A673 (cell line): ENCODE measurements around the gene PLCG2. TPM values are rescaled to one million over a fixed set of nuclear protein-coding genes. Genes with fewer than 3 reads are reported as not detected.

Experiments used
- BruUV-seq: library from RNA; stranded (reverse); fragments of 400-500 nt; replicated peaks from 2 replicates; lab custom pipeline; 2021; lab: Mats Ljungman, UMichigan
- CTCF ChIA-PET: fragments of 300-600 bp; sonication (Branson Sonifier 250); formaldehyde crosslinking; loops from one replicate; lab custom pipeline; 2022; ENCODE audit warnings: antibody characterized with exemption; lab: Charles Lee
- POLR2A ChIA-PET: fragments of 300-600 bp; sonication (Branson Sonifier 250); formaldehyde crosslinking; loops from one replicate; lab custom pipeline; 2022; ENCODE audit warnings: antibody characterized with exemption; ENCODE audit not compliant: low non-redundant PET; lab: Charles Lee
- DNase-seq: peaks from one replicate; pipeline ENCODE4 v3.0.0-alpha.2; 2015; ENCODE audit warnings: low spot score
- H3K27ac ChIP-seq: fragments of 200-600 bp; sonication (generic); 2 replicates; pipeline ENCODE4 v1.5.1; 2016; ENCODE audit warnings: mixed run types, low read depth, mild to moderate bottlenecking, mixed read lengths, antibody characterized with exemption, low read length; ENCODE audit not compliant: poor library complexity, severe bottlenecking
- H3K27me3 ChIP-seq: fragments of 200-600 bp; sonication (generic); replicated peaks from 2 replicates; pipeline ENCODE4 v1.6.1; 2017; ENCODE audit warnings: mixed run types, low read depth, mild to moderate bottlenecking, mixed read lengths, antibody characterized with exemption, low read length; ENCODE audit not compliant: insufficient read depth, poor library complexity
- H3K36me3 ChIP-seq: fragments of 200-600 bp; sonication (generic); 2 replicates; pipeline ENCODE4 v1.6.1; 2016; ENCODE audit warnings: mixed run types, mild to moderate bottlenecking, mixed read lengths, antibody characterized with exemption, low read length; ENCODE audit not compliant: insufficient read depth, poor library complexity, severe bottlenecking
- H3K4me1 ChIP-seq: fragments of 200-600 bp; sonication (generic); 2 replicates; pipeline ENCODE4 v1.6.1; 2017; ENCODE audit warnings: mixed run types, mild to moderate bottlenecking, mixed read lengths, antibody characterized with exemption, low read length; ENCODE audit not compliant: insufficient read depth, poor library complexity, severe bottlenecking
- H3K4me3 ChIP-seq: fragments of 200-600 bp; sonication (generic); 2 replicates; pipeline ENCODE4 v1.5.1; 2016; ENCODE audit warnings: low read depth, mixed run types, mild to moderate bottlenecking, mixed read lengths, low read length; ENCODE audit not compliant: poor library complexity, severe bottlenecking
- H3K9me3 ChIP-seq: fragments of 200-600 bp; sonication (generic); 2 replicates; pipeline ENCODE4 v1.6.1; 2016; ENCODE audit warnings: mixed run types, low read depth, mild to moderate bottlenecking, mixed read lengths, antibody characterized with exemption, low read length; ENCODE audit not compliant: poor library complexity, severe bottlenecking
- CTCF ChIP-seq: fragments of 300-800, 200-600 bp; sonication (generic); conservative IDR thresholded peaks from 2 replicates; pipeline ENCODE4 v1.5.1; 2017; ENCODE audit warnings: low read depth, mild to moderate bottlenecking, antibody characterized with exemption, low read length, moderate library complexity, mixed read lengths
- EZH2 ChIP-seq: fragments of 200-600 bp; sonication (generic); IDR thresholded peaks from 2 replicates; pipeline ENCODE4 v1.6.1; 2017; ENCODE audit warnings: borderline replicate concordance, low read depth, mild to moderate bottlenecking, mixed read lengths, antibody characterized with exemption, low read length; ENCODE audit not compliant: poor library complexity, severe bottlenecking
- intact Hi-C: fragments of 100-400 bp; cut with micrococcal nuclease; formaldehyde crosslinking; loops from one replicate; pipeline ENCODE4 v1.10.0; 2022; ENCODE audit not compliant: unreplicated experiment
- total RNA-seq: library from RNA; stranded (reverse); gene quantifications from 2 replicates; pipeline ENCODE4 v1.2.3, GENCODE V29; 2021

Gene PLCG2
- total RNA-seq, 1 experiment from 2014 or later: 9.6 TPM

GRCh38 chr16:81866820-81867440 lies 87.8 kb downstream of the PLCG2 start:
- BruUV-seq: no TSS peak
- CTCF ChIA-PET: no interaction called here
- Histone ChIP-seq H3K4me1 (no peaks in the 10 kb centered on the region), H3K9me3 (no peaks in the 10 kb centered on the region), H3K27me3 (peaks cover 9% of the 10 kb centered on the region), H3K36me3 (no peaks in the 10 kb centered on the region), H3K4me3 (no peak overlapping the region), H3K27ac (no peak overlapping the region)
- intact Hi-C loops: no loop called here
- TF ChIP-seq EZH2: no peak
- TF ChIP-seq CTCF: no peak
- POLR2A ChIA-PET: no interaction called here
- no peak for DNase-seq

- ChIA-PET POLR2A (no interaction called here), CTCF (no interaction called here)
- no peaks in the 10 kb centered on the region for H3K4me1 ChIP-seq
- no peak for TF ChIP-seq EZH2
- TF ChIP-seq CTCF: no peak
- BruUV-seq: no TSS peak
- no peak overlapping the region for H3K4me3 ChIP-seq
- H3K36me3 ChIP-seq: no peaks in the 10 kb centered on the region
- H3K27me3 ChIP-seq: peaks cover 9% of the 10 kb centered on the region
- H3K27ac ChIP-seq: no peak overlapping the region
- intact Hi-C loops: no loop called here
- no peaks in the 10 kb centered on the region for H3K9me3 ChIP-seq
- DNase-seq: no peak
Observed at GRCh38 chr16:81868057-81868748, 89.1 kb downstream of the PLCG2 start.

GRCh38 chr16:81869326-81869725 lies 90.2 kb downstream of the PLCG2 start:
- H3K4me1 ChIP-seq: no peaks in the 10 kb centered on the region
- no peak overlapping the region for H3K4me3 ChIP-seq
- no peaks in the 10 kb centered on the region for H3K9me3 ChIP-seq
- H3K27me3 ChIP-seq: peaks cover 1% of the 10 kb centered on the region
- CTCF ChIA-PET: no interaction called here
- no peak for TF ChIP-seq EZH2
- no peak for TF ChIP-seq CTCF
- POLR2A ChIA-PET: no interaction called here
- BruUV-seq: no TSS peak
- DNase-seq: no peak
- intact Hi-C loops: no loop called here
- no peak overlapping the region for H3K27ac ChIP-seq
- H3K36me3 ChIP-seq: no peaks in the 10 kb centered on the region
